Measurements from ENCODE around the gene DGKQ.

DGKQ gene

GRCh38 chr4:974668-975067 is 1.3 kb upstream of the DGKQ start:
- no peak for DNase-seq (ENCODE audit: low read depth)

GRCh38 chr4:972651-973424 is 531 bp downstream of the DGKQ start:
- DNase-seq (ENCODE audit: low read depth): peak; percentile 49

GRCh38 chr4:971666-972500 is 1.5 kb downstream of the DGKQ start:
- DNase-seq (ENCODE audit: low read depth): no peak

- no peak for DNase-seq (ENCODE audit: low read depth)
Measured at GRCh38 chr4:970854-971520, 2.4 kb downstream of the DGKQ start.

GRCh38 chr4:970046-970745 is 3.2 kb downstream of the DGKQ start:
- DNase-seq (ENCODE audit: low read depth): peak; percentile 57

GRCh38 chr4:968621-969394 is 4.6 kb downstream of the DGKQ start:
- DNase-seq (ENCODE audit: low read depth): no peak

- DNase-seq (ENCODE audit: low read depth): no peak
Measured at GRCh38 chr4:968221-968620, 5.1 kb downstream of the DGKQ start.

GRCh38 chr4:967113-968104 is 6.0 kb downstream of the DGKQ start:
- no peak for DNase-seq (ENCODE audit: low read depth)

- no peak for DNase-seq (ENCODE audit: low read depth)
Measured at GRCh38 chr4:966266-967112, 6.9 kb downstream of the DGKQ start.

- no peak for DNase-seq (ENCODE audit: low read depth)
Measured at GRCh38 chr4:965766-966134, 7.6 kb downstream of the DGKQ start.

GRCh38 chr4:965048-965765 is 8.2 kb downstream of the DGKQ start:
- DNase-seq (ENCODE audit: low read depth): no peak

- DNase-seq (ENCODE audit: low read depth): no peak
Measured at GRCh38 chr4:964346-965025, 8.9 kb downstream of the DGKQ start.

GRCh38 chr4:963276-964225 is 9.8 kb downstream of the DGKQ start:
- no peak for DNase-seq (ENCODE audit: low read depth)

- DNase-seq (ENCODE audit: low read depth): no peak
Measured at GRCh38 chr4:962231-963208, 10.8 kb downstream of the DGKQ start.

- no peak for DNase-seq (ENCODE audit: low read depth)
Measured at GRCh38 chr4:961351-962230, 11.8 kb downstream of the DGKQ start.
